ENCODE data around the gene PFDN2. TPM values are rescaled to one million over a fixed set of nuclear protein-coding genes. Genes with fewer than 3 reads are reported as not detected.
A peak's percentile ranks its signal among the peaks of the same experiment; 100 is the strongest.

PFDN2 gene
- total RNA-seq, 6 experiments from 2014 or later: 77.4 to 114 (median 92.8) TPM

GRCh38 chr1:161163793-161164192 is 46.0 kb upstream of the PFDN2 start:
- Mint-ChIP-seq H3K4me1 (ENCODE audit: low read depth) (peaks cover 42% of the 10 kb centered on the region), H3K27ac (peak overlapping the region; percentile 100), H3K9me3 (no peaks in the 10 kb centered on the region), H3K36me3 (ENCODE audit: low read depth) (peaks cover 6% of the 10 kb centered on the region; the same call in 1 of the 2 replicates), H3K4me3 (no peak overlapping the region), H3K27me3 (ENCODE audit: insufficient read depth) (no peaks in the 10 kb centered on the region; the same call in none of the 2 replicates)
- TF ChIP-seq, protein P1, sequence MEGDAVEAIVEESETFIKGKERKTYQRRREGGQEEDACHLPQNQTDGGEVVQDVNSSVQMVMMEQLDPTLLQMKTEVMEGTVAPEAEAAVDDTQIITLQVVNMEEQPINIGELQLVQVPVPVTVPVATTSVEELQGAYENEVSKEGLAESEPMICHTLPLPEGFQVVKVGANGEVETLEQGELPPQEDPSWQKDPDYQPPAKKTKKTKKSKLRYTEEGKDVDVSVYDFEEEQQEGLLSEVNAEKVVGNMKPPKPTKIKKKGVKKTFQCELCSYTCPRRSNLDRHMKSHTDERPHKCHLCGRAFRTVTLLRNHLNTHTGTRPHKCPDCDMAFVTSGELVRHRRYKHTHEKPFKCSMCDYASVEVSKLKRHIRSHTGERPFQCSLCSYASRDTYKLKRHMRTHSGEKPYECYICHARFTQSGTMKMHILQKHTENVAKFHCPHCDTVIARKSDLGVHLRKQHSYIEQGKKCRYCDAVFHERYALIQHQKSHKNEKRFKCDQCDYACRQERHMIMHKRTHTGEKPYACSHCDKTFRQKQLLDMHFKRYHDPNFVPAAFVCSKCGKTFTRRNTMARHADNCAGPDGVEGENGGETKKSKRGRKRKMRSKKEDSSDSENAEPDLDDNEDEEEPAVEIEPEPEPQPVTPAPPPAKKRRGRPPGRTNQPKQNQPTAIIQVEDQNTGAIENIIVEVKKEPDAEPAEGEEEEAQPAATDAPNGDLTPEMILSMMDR (IDR thresholded peaks at IDR 0.05): no peak
- no peak for DNase-seq

DNA sequence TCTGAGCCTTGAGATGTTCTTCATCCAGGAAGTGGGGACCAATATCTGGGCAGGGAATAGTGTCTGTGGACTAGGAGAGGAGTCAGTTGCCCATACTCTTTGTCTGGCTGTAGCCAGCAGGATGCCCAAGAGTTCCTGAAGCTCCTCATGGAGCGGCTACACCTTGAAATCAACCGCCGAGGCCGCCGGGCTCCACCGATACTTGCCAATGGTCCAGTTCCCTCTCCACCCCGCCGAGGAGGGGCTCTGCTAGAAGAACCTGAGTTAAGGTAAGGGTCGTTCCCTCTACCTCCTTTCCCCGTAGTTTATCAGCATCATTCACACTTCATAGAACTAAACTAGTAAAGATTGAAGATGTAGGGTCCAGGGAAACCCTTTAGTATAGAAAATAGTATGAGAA is 45.0 kb upstream of the PFDN2 start:
- H3K27ac Mint-ChIP-seq: no peak overlapping the region
- H3K27me3 Mint-ChIP-seq (ENCODE audit: insufficient read depth): no peaks in the 10 kb centered on the region; the same call in none of the 2 replicates
- DNase-seq: no peak
- H3K9me3 Mint-ChIP-seq: no peaks in the 10 kb centered on the region
- H3K4me3 Mint-ChIP-seq: no peak overlapping the region
- H3K4me1 Mint-ChIP-seq (ENCODE audit: low read depth): peaks cover 40% of the 10 kb centered on the region
- H3K36me3 Mint-ChIP-seq (ENCODE audit: low read depth): peaks cover 11% of the 10 kb centered on the region; the same call in 1 of the 2 replicates
- TF ChIP-seq, protein P1 (IDR thresholded peaks at IDR 0.05): no peak

DNA sequence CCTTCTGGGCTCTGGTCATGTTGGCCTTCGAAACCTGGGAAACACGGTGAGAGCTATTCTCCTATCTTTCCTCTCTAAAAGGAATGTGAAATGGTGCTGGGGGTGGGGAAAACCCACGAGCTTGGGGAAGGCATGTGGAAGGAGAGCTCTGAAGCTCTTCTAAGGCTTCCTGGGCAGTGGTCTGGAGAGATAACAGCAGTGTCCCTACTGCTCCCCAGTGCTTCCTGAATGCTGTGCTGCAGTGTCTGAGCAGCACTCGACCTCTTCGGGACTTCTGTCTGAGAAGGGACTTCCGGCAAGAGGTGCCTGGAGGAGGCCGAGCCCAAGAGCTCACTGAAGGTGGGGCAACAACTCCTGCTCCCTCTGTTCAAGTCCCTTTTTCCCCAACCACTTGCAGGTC is 44.2 kb upstream of the PFDN2 start:
- Mint-ChIP-seq H3K27ac (no peak overlapping the region; the same call in 1 of the 2 replicates), H3K27me3 (ENCODE audit: insufficient read depth) (no peaks in the 10 kb centered on the region; the same call in none of the 2 replicates), H3K4me1 (ENCODE audit: low read depth) (peaks cover 36% of the 10 kb centered on the region), H3K9me3 (no peaks in the 10 kb centered on the region), H3K36me3 (ENCODE audit: low read depth) (peaks cover 18% of the 10 kb centered on the region; the same call in 1 of the 2 replicates), H3K4me3 (no peak overlapping the region)
- DNase-seq: no peak
- TF ChIP-seq, protein P1 (IDR thresholded peaks at IDR 0.05): no peak

- Mint-ChIP-seq H3K4me3 (no peak overlapping the region), H3K27ac (no peak overlapping the region; the same call in 1 of the 2 replicates), H3K36me3 (ENCODE audit: low read depth) (peaks cover 21% of the 10 kb centered on the region; the same call in 1 of the 2 replicates), H3K4me1 (ENCODE audit: low read depth) (peaks cover 34% of the 10 kb centered on the region), H3K9me3 (no peaks in the 10 kb centered on the region), H3K27me3 (ENCODE audit: insufficient read depth) (no peaks in the 10 kb centered on the region; the same call in none of the 2 replicates)
- TF ChIP-seq, protein P1 (IDR thresholded peaks at IDR 0.05): no peak
- DNase-seq: no peak
Measured at GRCh38 chr1:161161652-161162051, 43.8 kb upstream of the PFDN2 start.

DNA sequence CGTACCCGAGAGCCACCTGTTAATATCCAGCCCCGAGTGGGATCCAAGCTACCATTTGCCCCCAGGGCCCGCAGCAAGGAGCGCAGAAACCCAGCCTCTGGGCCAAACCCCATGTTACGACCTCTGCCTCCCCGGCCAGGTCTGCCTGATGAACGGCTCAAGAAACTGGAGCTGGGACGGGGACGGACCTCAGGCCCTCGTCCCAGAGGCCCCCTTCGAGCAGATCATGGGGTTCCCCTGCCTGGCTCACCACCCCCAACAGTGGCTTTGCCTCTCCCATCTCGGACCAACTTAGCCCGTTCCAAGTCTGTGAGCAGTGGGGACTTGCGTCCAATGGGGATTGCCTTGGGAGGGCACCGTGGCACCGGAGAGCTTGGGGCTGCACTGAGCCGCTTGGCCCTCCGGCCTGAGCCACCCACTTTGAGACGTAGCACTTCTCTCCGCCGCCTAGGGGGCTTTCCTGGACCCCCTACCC is 42.9 kb upstream of the PFDN2 start:
- TF ChIP-seq, protein P1 (IDR thresholded peaks at IDR 0.05): no peak
- DNase-seq: no peak
- Mint-ChIP-seq H3K4me1 (ENCODE audit: low read depth) (peaks cover 33% of the 10 kb centered on the region), H3K4me3 (peak overlapping the region; percentile 88), H3K9me3 (no peaks in the 10 kb centered on the region), H3K27ac (no peak overlapping the region), H3K36me3 (ENCODE audit: low read depth) (peaks cover 21% of the 10 kb centered on the region; the same call in 1 of the 2 replicates), H3K27me3 (ENCODE audit: insufficient read depth) (no peaks in the 10 kb centered on the region; the same call in 1 of the 2 replicates)

Measured in HFFc6 (cell line).